ENCODE measurements around the gene EBI3. TPM values are rescaled to one million over a fixed set of nuclear protein-coding genes. Genes with fewer than 3 reads are reported as not detected.
"Not testable (repeated sequence)": the region's sequence is repeated elsewhere in the genome, so short reads cannot be mapped to it uniquely, and the experiment has no call there.

Gene EBI3
- total RNA-seq, 6 donors from 2014 or later = 1.7 to 7.4 (median 2.5) TPM

DNA sequence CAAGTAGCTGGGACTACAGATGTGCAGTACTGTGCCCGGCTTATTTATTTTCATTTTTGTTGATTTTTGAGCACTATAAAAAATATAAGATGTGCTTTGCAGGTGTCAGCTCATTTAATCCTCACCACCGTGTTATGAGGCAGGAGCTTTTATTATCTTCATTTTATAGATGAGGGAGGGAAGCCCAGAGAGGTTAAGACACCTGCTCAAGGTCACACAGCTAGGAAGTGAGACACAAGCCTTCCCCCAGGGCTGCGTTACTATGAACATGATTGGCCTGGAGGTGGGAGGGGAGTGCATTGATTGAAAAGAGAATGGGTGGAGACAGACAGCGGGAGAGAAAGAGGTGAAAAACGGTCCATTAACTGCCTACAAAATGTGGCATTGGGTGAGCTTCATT, 39.7 kb upstream of the EBI3 start:
- H3K9me3 ChIP-seq = no peaks in the 10 kb centered on the region
- H3K4me3 ChIP-seq = no peak overlapping the region
- DNase-seq (no peak), ATAC-seq (ENCODE audit: low FRiP score in 2 of 2) (no peak)
- no peaks in the 10 kb centered on the region for H3K36me3 ChIP-seq
- 74 to 75% methylated on average over 5 of the region's 5 CpGs for WGBS, 2 donors
- TF ChIP-seq POLR2A (IDR thresholded peaks at IDR 0.05) (no peak), POLR2AphosphoS5 (IDR thresholded peaks at IDR 0.05) (no peak), EP300 (IDR thresholded peaks at IDR 0.05) (no peak)
- TF ChIP-seq, protein P1, sequence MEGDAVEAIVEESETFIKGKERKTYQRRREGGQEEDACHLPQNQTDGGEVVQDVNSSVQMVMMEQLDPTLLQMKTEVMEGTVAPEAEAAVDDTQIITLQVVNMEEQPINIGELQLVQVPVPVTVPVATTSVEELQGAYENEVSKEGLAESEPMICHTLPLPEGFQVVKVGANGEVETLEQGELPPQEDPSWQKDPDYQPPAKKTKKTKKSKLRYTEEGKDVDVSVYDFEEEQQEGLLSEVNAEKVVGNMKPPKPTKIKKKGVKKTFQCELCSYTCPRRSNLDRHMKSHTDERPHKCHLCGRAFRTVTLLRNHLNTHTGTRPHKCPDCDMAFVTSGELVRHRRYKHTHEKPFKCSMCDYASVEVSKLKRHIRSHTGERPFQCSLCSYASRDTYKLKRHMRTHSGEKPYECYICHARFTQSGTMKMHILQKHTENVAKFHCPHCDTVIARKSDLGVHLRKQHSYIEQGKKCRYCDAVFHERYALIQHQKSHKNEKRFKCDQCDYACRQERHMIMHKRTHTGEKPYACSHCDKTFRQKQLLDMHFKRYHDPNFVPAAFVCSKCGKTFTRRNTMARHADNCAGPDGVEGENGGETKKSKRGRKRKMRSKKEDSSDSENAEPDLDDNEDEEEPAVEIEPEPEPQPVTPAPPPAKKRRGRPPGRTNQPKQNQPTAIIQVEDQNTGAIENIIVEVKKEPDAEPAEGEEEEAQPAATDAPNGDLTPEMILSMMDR (IDR thresholded peaks at IDR 0.05) = no peak
- H3K27me3 ChIP-seq = no peaks in the 10 kb centered on the region
- H3K27ac ChIP-seq = no peak overlapping the region
- H3K4me1 ChIP-seq = no peaks in the 10 kb centered on the region

DNA sequence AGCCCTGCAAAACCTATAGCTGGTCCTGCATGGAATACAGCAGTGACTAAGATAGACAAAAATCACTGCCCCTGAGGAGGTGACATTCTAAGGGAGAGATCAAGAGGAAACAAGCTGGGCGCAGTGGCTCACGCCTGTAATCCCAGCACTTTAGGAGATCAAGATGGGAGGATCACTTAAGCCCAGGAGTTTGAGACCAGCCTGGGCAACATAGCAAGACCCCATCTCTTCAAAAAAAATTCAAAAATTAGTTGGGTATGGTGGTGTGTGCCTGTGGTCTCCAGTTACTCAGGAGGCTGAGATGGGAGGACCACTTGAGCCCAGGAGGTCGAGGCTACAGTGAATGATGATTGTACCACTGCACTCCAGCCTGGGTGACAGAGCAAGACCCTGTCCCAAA, 36.8 kb upstream of the EBI3 start:
- H3K27me3 ChIP-seq = peaks cover 0 to 12% (median 3%) of the 10 kb centered on the region in 4 donors
- not testable (repeated sequence) for H3K4me1 ChIP-seq; H3K4me3 ChIP-seq; H3K27ac ChIP-seq; DNase-seq; H3K36me3 ChIP-seq; ATAC-seq (ENCODE audit: low FRiP score in 2 of 2); H3K9me3 ChIP-seq
- whole genome bisulfite sequencing, 2 donors = 84 to 92% methylated on average over 3 of the region's 3 CpGs

DNA sequence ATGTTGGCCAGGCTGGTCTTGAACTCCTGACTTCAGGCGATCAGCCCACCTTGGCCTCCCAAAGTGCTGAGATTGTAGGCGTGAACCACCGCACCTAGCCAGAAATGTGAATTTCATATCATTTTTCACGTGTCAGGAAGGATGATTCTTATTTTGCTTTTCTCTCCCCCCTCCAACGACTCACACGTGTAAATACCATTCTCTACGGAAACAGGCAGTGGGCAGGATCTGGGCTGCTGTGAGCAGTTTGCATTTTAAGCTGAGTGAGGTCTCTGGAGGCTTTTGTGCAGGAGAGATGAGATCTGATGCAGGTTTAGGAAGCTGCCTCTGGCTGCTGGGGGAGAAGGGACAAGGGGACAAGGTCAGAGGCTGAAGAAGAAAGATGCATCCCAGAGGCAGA, 35.0 kb upstream of the EBI3 start:
- Histone ChIP-seq H3K36me3 (no peaks in the 10 kb centered on the region), H3K4me3 (no peak overlapping the region), H3K9me3 (no peaks in the 10 kb centered on the region), H3K4me1 (peaks cover 0 to 10% (median 5%) of the 10 kb centered on the region in 4 donors), H3K27me3 (peaks cover 0 to 22% (median 11%) of the 10 kb centered on the region in 4 donors), H3K27ac (no peak overlapping the region)
- DNase-seq (no peak), ATAC-seq (ENCODE audit: low FRiP score in 2 of 2) (no peak)
- WGBS, 2 donors = 45 to 62% methylated on average over 7 of the region's 7 CpGs
- TF ChIP-seq EP300 (IDR thresholded peaks at IDR 0.05) = no peak
- TF ChIP-seq POLR2AphosphoS5 (IDR thresholded peaks at IDR 0.05) = no peak
- no peak for TF ChIP-seq POLR2A (IDR thresholded peaks at IDR 0.05)
- TF ChIP-seq, protein P1 (IDR thresholded peaks at IDR 0.05) = no peak

DNA sequence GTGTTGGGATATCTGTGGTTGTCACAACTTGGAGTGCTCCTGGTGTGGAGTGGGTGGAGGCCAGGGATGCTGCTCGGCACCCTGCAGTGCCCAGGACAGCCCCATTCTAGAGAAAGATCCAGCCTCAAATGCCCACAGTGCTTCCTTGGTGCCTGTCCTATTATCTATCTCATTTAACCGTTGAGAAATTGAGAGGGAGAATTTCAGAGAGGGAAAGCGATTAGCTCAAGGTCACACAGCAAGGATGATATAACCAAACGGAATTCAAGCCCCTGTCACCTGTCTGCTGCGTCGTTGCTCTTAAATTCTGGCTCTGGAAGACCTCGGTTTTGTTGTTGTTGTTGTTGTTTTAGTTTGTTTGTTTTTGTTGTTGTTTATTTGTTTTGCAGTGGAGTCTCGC, 33.3 kb upstream of the EBI3 start:
- Histone ChIP-seq H3K27me3 (peaks cover 0 to 22% (median 11%) of the 10 kb centered on the region in 4 donors), H3K4me1 (peaks cover 0 to 10% (median 5%) of the 10 kb centered on the region in 4 donors), H3K9me3 (no peaks in the 10 kb centered on the region), H3K27ac (no peak overlapping the region), H3K36me3 (no peaks in the 10 kb centered on the region), H3K4me3 (no peak overlapping the region)
- TF ChIP-seq, protein P1 (IDR thresholded peaks at IDR 0.05) = no peak
- TF ChIP-seq POLR2A (IDR thresholded peaks at IDR 0.05) (no peak), EP300 (IDR thresholded peaks at IDR 0.05) (no peak), POLR2AphosphoS5 (IDR thresholded peaks at IDR 0.05) (no peak)
- WGBS, 2 donors = 77 to 82% methylated on average over 8 of the region's 8 CpGs
- DNase-seq (no peak), ATAC-seq (ENCODE audit: low FRiP score in 2 of 2) (no peak)

DNA sequence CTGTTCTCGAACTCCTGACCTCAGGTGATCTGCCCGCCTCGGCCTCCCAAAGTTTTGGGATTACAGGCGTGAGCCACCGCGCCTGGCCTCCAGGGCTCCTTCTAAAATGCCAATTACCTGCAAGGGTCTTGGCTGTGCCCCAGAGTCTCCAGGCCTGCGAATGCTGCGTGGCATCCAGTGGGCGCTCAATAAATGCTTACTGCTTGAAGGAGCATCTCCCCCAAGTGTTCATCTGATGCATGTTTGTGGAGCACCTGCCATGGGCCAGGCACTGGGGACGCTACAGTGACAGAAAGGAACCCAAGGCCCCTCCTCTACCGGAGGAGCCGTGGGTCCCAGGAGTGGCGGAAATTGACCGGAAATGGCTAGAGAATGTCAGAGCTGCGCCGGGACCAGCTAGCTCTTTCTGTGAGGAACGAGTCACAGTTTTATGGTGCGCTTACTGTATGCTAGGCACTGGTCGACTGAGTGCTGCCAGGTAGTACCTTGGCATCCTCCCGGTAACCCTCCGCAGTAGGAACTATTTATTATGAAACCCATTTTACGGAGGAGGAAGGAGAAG, 32.7 kb upstream of the EBI3 start:
- H3K27ac ChIP-seq = no peak overlapping the region
- H3K4me3 ChIP-seq = no peak overlapping the region
- no peaks in the 10 kb centered on the region for H3K36me3 ChIP-seq
- WGBS, 2 donors = 77 to 92% methylated on average over 21 to 22 of the region's 22 CpGs
- H3K4me1 ChIP-seq = peaks cover 0 to 10% (median 5%) of the 10 kb centered on the region in 4 donors
- TF ChIP-seq, protein P1 (IDR thresholded peaks at IDR 0.05) = no peak
- TF ChIP-seq EP300 (IDR thresholded peaks at IDR 0.05) (no peak), POLR2A (IDR thresholded peaks at IDR 0.05) (no peak)
- no peak for DNase-seq
- ATAC-seq (ENCODE audit: low FRiP score in 2 of 2) = no peak
- no peaks in the 10 kb centered on the region for H3K9me3 ChIP-seq
- peaks cover 0 to 22% (median 11%) of the 10 kb centered on the region in 4 donors for H3K27me3 ChIP-seq

All from upper lobe of left lung (tissue), 6 donors.